Thyroid gland (tissue), 4 donors: Measurements from ENCODE around the gene PITPNC1. TPM values are rescaled to one million over a fixed set of nuclear protein-coding genes. Genes with fewer than 3 reads are reported as not detected.

ENCODE experiments used
- DNase-seq, 2 donors: peaks; one replicate each; pipeline ENCODE4 v3.0.0-alpha.2; 2019
- H3K27ac ChIP-seq, 3 donors: fragments of 200-600 bp; sonication (generic); 1 replicate in 2 of 3; 2 replicates in 1 of 3; pipeline ENCODE4 v1.5.1; 2016 to 2019; ENCODE audit warnings: mild to moderate bottlenecking in 1 of 3, moderate library complexity in 1 of 3
- H3K27me3 ChIP-seq: fragments of 200-600 bp; sonication (generic); one replicate; pipeline ENCODE4 v1.5.1; 2019
- H3K36me3 ChIP-seq, 2 donors: fragments of 200-600 bp; sonication (generic); one replicate each; pipeline ENCODE4 v1.5.1; 2016 to 2019
- H3K4me1 ChIP-seq, 2 donors: fragments of 200-600 bp; sonication (generic); one replicate each; pipeline ENCODE4 v1.5.1; 2017 to 2019
- H3K4me3 ChIP-seq, 3 donors: fragments of 200-600 bp; sonication (generic); replicated peaks in 1 of 3; 1 replicate in 2 of 3; 2 replicates in 1 of 3; pipeline ENCODE4 v1.5.1; 2016; ENCODE audit warnings: mild to moderate bottlenecking in 1 of 3
- H3K9me3 ChIP-seq: fragments of 200-600 bp; sonication (generic); one replicate; pipeline ENCODE4 v1.5.1; 2017
- CTCF ChIP-seq, 6 experiments: fragments of 200-600 bp in 3 of 6; fragments of 450-650 bp in 3 of 6; sonication (generic) in 3 of 6; IDR thresholded peaks; one replicate each; pipeline ENCODE4 v1.5.1; 2016 to 2019; ENCODE audit warnings: antibody characterized with exemption in 6 of 6, mild to moderate bottlenecking in 2 of 6, inconsistent platforms in 1 of 6, moderate library complexity in 1 of 6
- POLR2A ChIP-seq, 2 donors: fragments of 450-650 bp; IDR thresholded peaks; one replicate each; pipeline ENCODE4 v1.6.1; 2017; ENCODE audit warnings: antibody characterized with exemption in 2 of 2, mild to moderate bottlenecking in 2 of 2, moderate library complexity in 1 of 2
- WGBS, 2 donors: methylation state at CpG; one replicate each; pipeline ENCODE4 v1.1.5; 2017; 5-methylcytosine and 5-hydroxymethylcytosine counted together
- intact Hi-C: fragments of 100-400 bp; cut with DNase I; formaldehyde crosslinking; loops from one replicate; pipeline ENCODE4 v1.15.1; 2023
- total RNA-seq, 4 donors: library from RNA; depleted of rRNA; stranded (reverse); fragments of >200 nt; gene quantifications; one replicate each; pipeline ENCODE4 v1.2.3, GENCODE V29; 2016

The PITPNC1 gene
- total RNA-seq, 4 donors from 2014 or later: 3.6 to 14.2 (median 7.3) TPM

- Histone ChIP-seq H3K4me3 (no peak overlapping the region), H3K4me1 (peaks cover 8 to 21% of the 10 kb centered on the region in 2 donors), H3K27ac (no peak overlapping the region), H3K27me3 (no peaks in the 10 kb centered on the region), H3K36me3 (no peaks in the 10 kb centered on the region), H3K9me3 (no peaks in the 10 kb centered on the region)
- WGBS, 2 donors: 87 to 92% methylated on average over 4 of the region's 4 CpGs
- DNase-seq: no peak
- intact Hi-C loops: no loop called here
- no peak for TF ChIP-seq POLR2A (IDR thresholded peaks at IDR 0.05)
- no peak for TF ChIP-seq CTCF (IDR thresholded peaks at IDR 0.05)
These were observed 122.6 kb downstream of the PITPNC1 start for GRCh38 chr17:67499685-67500084.

- no peak overlapping the region for H3K4me3 ChIP-seq
- no peak overlapping the region for H3K27ac ChIP-seq
- H3K4me1 ChIP-seq: peaks cover 8 to 21% of the 10 kb centered on the region in 2 donors
- 80 to 82% methylated on average over 2 of the region's 2 CpGs for WGBS, 2 donors
- intact Hi-C loops: no loop called here
- TF ChIP-seq POLR2A (IDR thresholded peaks at IDR 0.05) (no peak), CTCF (IDR thresholded peaks at IDR 0.05) (no peak)
- DNase-seq: no peak
- H3K27me3 ChIP-seq: no peaks in the 10 kb centered on the region
- H3K36me3 ChIP-seq: no peaks in the 10 kb centered on the region
- no peaks in the 10 kb centered on the region for H3K9me3 ChIP-seq
These were observed 123.2 kb downstream of the PITPNC1 start for GRCh38 chr17:67500261-67500660.

- H3K4me3 ChIP-seq: no peak overlapping the region
- H3K4me1 ChIP-seq: peaks cover 8 to 21% of the 10 kb centered on the region in 2 donors
- H3K36me3 ChIP-seq: no peaks in the 10 kb centered on the region
- no peak overlapping the region for H3K27ac ChIP-seq
- TF ChIP-seq CTCF (IDR thresholded peaks at IDR 0.05): no peak
- TF ChIP-seq POLR2A (IDR thresholded peaks at IDR 0.05): no peak
- DNase-seq: no peak
- intact Hi-C loops: no loop called here
- H3K9me3 ChIP-seq: no peaks in the 10 kb centered on the region
- no peaks in the 10 kb centered on the region for H3K27me3 ChIP-seq
- WGBS, 2 donors: 95 to 97% methylated on average over 11 of the region's 11 CpGs
These were observed 123.7 kb downstream of the PITPNC1 start for GRCh38 chr17:67500677-67501300.

- Histone ChIP-seq H3K4me1 (peaks cover 8 to 16% of the 10 kb centered on the region in 2 donors), H3K27me3 (no peaks in the 10 kb centered on the region), H3K27ac (no peak overlapping the region), H3K4me3 (no peak overlapping the region), H3K9me3 (no peaks in the 10 kb centered on the region), H3K36me3 (no peaks in the 10 kb centered on the region)
- no peak for DNase-seq
- TF ChIP-seq CTCF (IDR thresholded peaks at IDR 0.05) (no peak), POLR2A (IDR thresholded peaks at IDR 0.05) (no peak)
- WGBS, 2 donors: 92 to 96% methylated on average over 3 of the region's 3 CpGs
- intact Hi-C loops: no loop called here
These were observed 125.1 kb downstream of the PITPNC1 start for GRCh38 chr17:67502151-67502550.

GRCh38 chr17:67503184-67503583 lies 126.1 kb downstream of the PITPNC1 start:
- Histone ChIP-seq H3K9me3 (no peaks in the 10 kb centered on the region), H3K4me1 (peaks cover 8 to 16% of the 10 kb centered on the region in 2 donors), H3K27ac (peak overlapping the region in 1 of 3 donors; percentile 8), H3K4me3 (no peak overlapping the region), H3K36me3 (no peaks in the 10 kb centered on the region), H3K27me3 (no peaks in the 10 kb centered on the region)
- 67 to 86% methylated on average over 1 of the region's 1 CpG for WGBS, 2 donors
- no peak for DNase-seq
- intact Hi-C loops: no loop called here
- TF ChIP-seq POLR2A (IDR thresholded peaks at IDR 0.05) (no peak), CTCF (IDR thresholded peaks at IDR 0.05) (no peak)
